Activated B cell treated with CpG ODN at 0.5 μM for 24 hours (primary cell): Measurements from ENCODE around the gene LPAR2. TPM values are rescaled to one million over a fixed set of nuclear protein-coding genes. Genes with fewer than 3 reads are reported as not detected.

Experiments
- ATAC-seq: fragments of 200-7000 bp; cut with Tn5 transposase; one replicate; pipeline ENCODE4 v1.10.0; 2021; ENCODE audit warnings: low read depth, mild to moderate bottlenecking, moderate library complexity
- CTCF ChIA-PET: fragments of 350-600 bp; sonication (Branson Sonifier 250); formaldehyde crosslinking; loops from one replicate; lab custom pipeline; 2021; ENCODE audit warnings: antibody characterized with exemption; lab: Charles Lee
- POLR2A ChIA-PET: fragments of 350-600 bp; sonication (Branson Sonifier 250); formaldehyde crosslinking; loops from one replicate; lab custom pipeline; 2021; ENCODE audit warnings: antibody characterized with exemption; lab: Charles Lee
- DNase-seq: peaks from one replicate; pipeline ENCODE4 v3.0.0; 2022
- H3K27ac Mint-ChIP-seq: one replicate; pipeline ENCODE4 v1.8.0; 2020; ENCODE audit warnings: mixed read lengths
- H3K27me3 Mint-ChIP-seq: one replicate; pipeline ENCODE4 v1.8.0; 2021; ENCODE audit warnings: mixed read lengths
- H3K36me3 Mint-ChIP-seq: one replicate; pipeline ENCODE4 v1.8.0; 2021; ENCODE audit warnings: low read depth, mixed read lengths
- H3K4me1 Mint-ChIP-seq: one replicate; pipeline ENCODE4 v1.8.0; 2021; ENCODE audit warnings: mixed read lengths
- H3K4me3 Mint-ChIP-seq: one replicate; pipeline ENCODE4 v1.8.0; 2020; ENCODE audit warnings: mild to moderate bottlenecking, mixed read lengths
- H3K9me3 Mint-ChIP-seq: one replicate; pipeline ENCODE4 v1.8.0; 2020; ENCODE audit warnings: mixed read lengths
- intact Hi-C: fragments of 100-400 bp; cut with micrococcal nuclease; formaldehyde crosslinking; loops from one replicate; pipeline ENCODE4 v1.15.1; 2024
- total RNA-seq: library from RNA; stranded (reverse); gene quantifications from 2 replicates; pipeline ENCODE4 v1.2.3, GENCODE V29; 2022
- TF ChIP-seq, protein P1 (sequence below): fragments of 200-600 bp; IDR thresholded peaks from one replicate; pipeline ENCODE4 v1.8.0; 2022; ENCODE audit warnings: antibody characterized with exemption, mild to moderate bottlenecking

LPAR2 gene
- total RNA-seq, 1 donor from 2014 or later, result 33.7 TPM

DNA sequence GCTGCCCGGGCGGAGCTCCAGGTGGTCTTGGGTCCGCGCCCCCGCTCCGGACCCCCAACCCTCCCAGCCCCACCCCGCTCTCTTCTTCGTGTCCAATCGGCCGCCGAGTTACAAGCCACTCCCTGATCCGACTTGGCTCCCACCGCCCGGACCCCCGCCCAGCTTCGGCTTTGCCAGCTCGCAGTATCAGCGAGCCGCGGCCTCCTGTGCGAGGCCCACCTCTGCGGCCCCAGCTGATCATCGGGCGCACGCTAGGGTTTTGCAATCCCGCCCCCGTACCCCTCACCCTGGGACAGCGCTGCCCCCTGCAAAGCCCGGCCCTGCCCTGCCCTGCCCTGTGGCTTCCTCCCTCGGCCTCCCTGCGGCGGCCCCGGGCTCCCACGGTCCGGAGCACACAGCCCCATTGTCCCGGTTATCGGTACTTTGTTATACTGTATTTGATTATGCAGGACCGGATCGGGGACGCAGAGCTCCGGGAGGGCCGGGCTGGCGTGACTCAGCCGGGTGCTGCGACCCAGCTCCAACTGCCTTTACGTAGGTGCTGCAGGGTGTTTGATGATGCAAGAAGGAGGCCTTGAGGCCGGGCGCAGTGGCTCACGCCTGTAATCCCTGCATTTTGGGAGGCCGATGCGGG lies 598 bp upstream of the LPAR2 start:
- ATAC-seq (peak; percentile 35), DNase-seq (peak; percentile 47)
- peaks cover 24% of the 10 kb centered on the region for H3K4me1 Mint-ChIP-seq
- CTCF ChIA-PET, result interaction anchor here (0.6 to 1.5 kb wide), 3 partner anchors 15 to 331 kb away, joined by 3 to 4 read pairs (median 4); partner anchors contain the start of gene GMIP
- no peaks in the 10 kb centered on the region for H3K27me3 Mint-ChIP-seq
- no peaks in the 10 kb centered on the region for H3K9me3 Mint-ChIP-seq
- peak overlapping the region; percentile 80 for H3K4me3 Mint-ChIP-seq
- peaks cover 54% of the 10 kb centered on the region for H3K36me3 Mint-ChIP-seq
- TF ChIP-seq, protein P1, sequence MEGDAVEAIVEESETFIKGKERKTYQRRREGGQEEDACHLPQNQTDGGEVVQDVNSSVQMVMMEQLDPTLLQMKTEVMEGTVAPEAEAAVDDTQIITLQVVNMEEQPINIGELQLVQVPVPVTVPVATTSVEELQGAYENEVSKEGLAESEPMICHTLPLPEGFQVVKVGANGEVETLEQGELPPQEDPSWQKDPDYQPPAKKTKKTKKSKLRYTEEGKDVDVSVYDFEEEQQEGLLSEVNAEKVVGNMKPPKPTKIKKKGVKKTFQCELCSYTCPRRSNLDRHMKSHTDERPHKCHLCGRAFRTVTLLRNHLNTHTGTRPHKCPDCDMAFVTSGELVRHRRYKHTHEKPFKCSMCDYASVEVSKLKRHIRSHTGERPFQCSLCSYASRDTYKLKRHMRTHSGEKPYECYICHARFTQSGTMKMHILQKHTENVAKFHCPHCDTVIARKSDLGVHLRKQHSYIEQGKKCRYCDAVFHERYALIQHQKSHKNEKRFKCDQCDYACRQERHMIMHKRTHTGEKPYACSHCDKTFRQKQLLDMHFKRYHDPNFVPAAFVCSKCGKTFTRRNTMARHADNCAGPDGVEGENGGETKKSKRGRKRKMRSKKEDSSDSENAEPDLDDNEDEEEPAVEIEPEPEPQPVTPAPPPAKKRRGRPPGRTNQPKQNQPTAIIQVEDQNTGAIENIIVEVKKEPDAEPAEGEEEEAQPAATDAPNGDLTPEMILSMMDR, result no peak
- POLR2A ChIA-PET, result interaction anchor here (0.6 to 2.0 kb wide), 19 partner anchors 8 to 423 kb away, joined by 3 to 11 read pairs (median 5); partner anchors contain the start of genes ATP13A1, GMIP, ZNF101 and ZNF14
- H3K27ac Mint-ChIP-seq, result peak overlapping the region; percentile 80
- intact Hi-C loops, result loop anchor here (1.0 kb wide), 2 partner anchors 10 to 15 kb away; partner anchors contain the start of genes GMIP and PBX4

DNA sequence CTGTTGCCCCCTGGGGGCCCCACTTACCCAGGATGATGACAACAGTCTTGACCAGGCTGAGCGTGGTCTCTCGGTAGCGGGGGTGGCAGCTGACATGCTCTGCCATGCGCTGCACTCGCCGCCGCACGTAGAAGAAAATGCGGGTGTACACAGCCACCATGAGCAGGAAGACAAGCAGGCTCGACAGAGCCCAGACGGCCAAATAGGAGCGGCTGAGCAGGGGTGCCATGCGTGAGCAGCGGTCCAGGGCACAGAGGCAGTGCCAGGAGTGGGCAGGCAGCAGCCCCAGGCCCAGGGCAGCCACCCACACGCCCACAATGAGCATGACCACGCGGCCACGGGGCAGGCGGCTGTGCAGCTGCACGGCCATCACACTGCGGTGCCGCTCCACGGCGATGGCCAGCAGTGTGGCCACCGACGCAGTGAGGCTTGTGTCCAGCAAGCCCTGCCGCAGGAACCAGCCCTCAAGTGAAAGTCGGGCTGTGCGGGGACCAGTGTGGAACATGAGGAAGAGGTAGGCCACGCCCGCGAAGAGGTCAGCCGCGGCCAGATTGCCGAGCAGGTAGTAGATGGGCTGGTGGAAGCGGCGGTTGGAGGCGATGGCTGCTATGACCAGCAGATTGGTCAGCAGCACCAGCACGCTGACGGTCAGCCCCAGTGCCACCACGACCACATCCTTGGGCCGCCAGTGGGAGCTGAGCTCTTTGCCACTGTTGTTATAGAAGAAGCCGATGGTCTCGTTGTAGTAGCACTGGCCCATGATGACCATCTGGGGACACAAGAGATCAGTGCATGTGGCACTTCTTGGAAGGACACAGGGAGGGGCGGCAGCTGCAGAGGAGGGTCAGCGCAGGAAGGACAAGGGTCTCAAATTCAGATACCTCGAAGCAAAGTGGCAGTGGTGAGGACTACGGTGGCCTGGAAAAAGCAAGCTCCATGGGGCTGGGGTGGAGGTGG lies 1.2 kb downstream of the LPAR2 start:
- Mint-ChIP-seq H3K36me3 (peaks cover 44% of the 10 kb centered on the region), H3K4me3 (peak overlapping the region; percentile 93), H3K27me3 (no peaks in the 10 kb centered on the region), H3K4me1 (peaks cover 24% of the 10 kb centered on the region), H3K27ac (peak overlapping the region; percentile 92), H3K9me3 (no peaks in the 10 kb centered on the region)
- intact Hi-C loops, result no loop called here
- DNase-seq (no peak), ATAC-seq (no peak)
- ChIA-PET POLR2A (interaction anchor here (0.9 to 1.2 kb wide), 4 partner anchors 15 to 412 kb away, joined by 3 to 10 read pairs (median 3); partner anchors contain the start of gene ZNF682), CTCF (interaction anchor here (1.1 kb wide), 1 partner anchor 17 kb away, joined by 3 read pairs; the partner anchor contains the start of gene GMIP)
- TF ChIP-seq, protein P1, result no peak

DNA sequence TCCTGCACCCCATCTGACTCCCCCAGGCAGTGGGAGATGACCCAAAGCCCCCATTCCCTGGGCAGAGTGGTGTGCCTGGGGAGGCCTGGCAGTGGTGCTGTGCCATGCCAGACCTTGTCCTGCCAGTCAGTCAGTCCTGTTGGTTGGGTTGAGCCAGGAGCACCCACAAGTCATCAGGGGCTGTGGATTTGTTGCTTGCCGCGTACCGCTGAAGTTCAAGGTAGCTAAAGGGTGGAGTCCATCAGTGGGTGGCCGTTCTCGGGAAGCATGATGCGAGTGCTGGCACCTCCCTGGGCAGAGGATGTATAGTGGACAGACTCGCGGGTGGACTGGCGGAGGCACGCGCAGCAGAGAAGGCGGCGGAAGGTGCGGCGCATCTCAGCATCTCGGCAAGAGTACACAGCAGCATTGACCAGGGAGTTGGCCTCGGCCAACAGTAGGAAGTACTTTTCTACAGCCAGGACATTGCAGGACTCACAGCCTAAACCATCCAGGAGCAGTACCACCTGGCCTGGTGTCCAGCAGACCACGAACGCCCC lies 3.9 kb downstream of the LPAR2 start:
- Mint-ChIP-seq H3K4me1 (peaks cover 27% of the 10 kb centered on the region), H3K27ac (no peak overlapping the region), H3K27me3 (no peaks in the 10 kb centered on the region), H3K9me3 (no peaks in the 10 kb centered on the region), H3K4me3 (no peak overlapping the region), H3K36me3 (peaks cover 27% of the 10 kb centered on the region)
- DNase-seq (no peak), ATAC-seq (no peak)
- ChIA-PET CTCF (no interaction called here), POLR2A (no interaction called here)
- intact Hi-C loops, result no loop called here
- TF ChIP-seq, protein P1, result no peak

DNA sequence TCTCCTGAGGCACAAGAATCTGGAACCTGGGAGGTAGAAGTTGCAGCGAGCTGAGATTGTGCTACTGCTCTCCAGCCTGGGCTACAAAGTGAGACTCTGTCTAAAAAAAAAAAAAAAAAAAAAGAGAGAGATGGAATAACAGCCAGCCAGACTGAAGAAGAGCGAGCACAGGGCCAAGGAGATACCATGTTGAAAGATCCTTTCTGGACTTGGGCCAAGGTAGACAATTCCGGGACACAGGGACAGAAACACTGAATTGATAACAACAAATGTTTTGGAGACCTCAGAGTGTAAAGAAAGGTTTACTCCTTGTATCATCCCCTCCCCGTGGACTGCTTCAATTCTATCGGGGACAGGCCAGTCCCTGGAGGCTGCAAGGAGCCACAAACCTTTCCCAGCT lies 4.6 kb downstream of the LPAR2 start:
- DNase-seq (no peak), ATAC-seq (no peak)
- Mint-ChIP-seq H3K9me3 (no peaks in the 10 kb centered on the region), H3K36me3 (peaks cover 25% of the 10 kb centered on the region), H3K27me3 (no peaks in the 10 kb centered on the region), H3K4me1 (peaks cover 30% of the 10 kb centered on the region), H3K4me3 (no peak overlapping the region), H3K27ac (no peak overlapping the region)
- ChIA-PET POLR2A (interaction anchor here (0.7 kb wide), 1 partner anchor 33 kb away, joined by 3 read pairs; no protein-coding TSS in a partner anchor), CTCF (interaction anchor here (1.2 kb wide), 1 partner anchor 91 kb away, joined by 4 read pairs; no protein-coding TSS in a partner anchor)
- TF ChIP-seq, protein P1, result no peak
- intact Hi-C loops, result no loop called here
